OCI-M2 (cell line): ENCODE measurements around the gene NPHP4.

Experiments
- DNase-seq: peaks from one replicate; lab custom pipeline; 2025; ENCODE audit not compliant: unreplicated experiment; lab: John Stamatoyannopoulos, UW

NPHP4 gene

DNA sequence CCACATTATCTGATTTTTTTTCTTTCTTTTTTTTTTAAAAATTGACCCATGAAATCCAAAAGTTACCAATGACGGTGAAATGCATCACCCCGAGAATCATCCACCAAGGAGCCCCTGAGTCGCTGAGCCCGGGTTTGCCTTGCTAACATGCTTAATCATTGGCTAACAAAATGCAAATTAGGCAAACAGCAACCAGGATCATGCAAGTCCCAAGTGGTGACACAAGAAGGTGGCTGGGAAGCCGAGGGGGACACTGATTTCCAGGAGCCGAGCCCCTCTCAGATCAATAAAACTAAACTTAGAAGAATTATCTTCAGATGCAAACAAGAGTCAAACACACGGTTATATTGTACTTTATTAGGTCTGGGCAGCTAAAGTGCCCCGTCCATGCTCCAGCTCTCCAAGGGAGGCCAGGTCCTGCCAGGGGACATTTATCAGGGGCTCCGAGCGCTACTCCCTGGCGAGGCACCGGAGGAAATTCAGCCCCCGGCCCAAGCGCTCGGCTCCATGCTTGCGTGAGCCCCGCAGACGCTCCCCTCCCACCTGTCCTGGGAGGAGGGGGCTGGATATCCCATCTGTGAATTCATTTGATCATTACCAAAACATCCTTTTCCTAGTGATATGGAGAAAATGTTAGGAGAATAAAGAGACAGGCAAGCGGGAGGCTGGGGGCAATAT is 154.1 kb downstream of the NPHP4 start:
- DNase-seq = no peak

DNA sequence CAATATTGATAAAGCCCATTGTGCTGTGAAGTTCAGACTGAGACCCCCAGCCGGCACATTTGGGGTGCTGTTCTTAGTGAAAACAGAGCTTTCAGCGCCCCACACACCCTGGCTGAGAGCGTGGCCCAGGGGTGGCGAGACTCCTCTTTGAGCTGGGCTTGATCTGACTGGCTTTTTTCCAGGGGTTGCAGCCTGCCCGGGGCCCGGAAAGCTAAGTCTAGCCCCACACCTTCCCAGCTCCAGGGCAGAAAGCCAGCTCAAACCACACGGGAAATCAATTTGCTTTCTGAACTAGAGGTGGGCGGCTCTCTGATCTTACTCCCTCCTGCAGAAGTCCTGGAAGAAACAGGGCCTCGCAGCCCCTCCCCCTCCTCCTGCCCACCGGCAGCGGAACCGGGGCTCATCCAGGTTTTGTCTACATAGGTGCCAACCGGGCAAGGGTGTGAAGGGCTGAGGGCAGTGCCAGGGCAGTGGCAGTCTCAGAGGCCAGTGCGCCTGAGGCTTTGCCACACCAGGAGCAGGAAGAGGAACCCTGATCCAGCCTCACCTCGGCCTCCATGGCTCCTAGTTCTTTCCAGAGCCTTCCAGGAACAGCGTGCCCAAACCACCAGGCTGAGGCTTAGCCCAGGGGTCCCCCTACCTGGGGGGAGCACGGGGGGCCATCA is 155.3 kb downstream of the NPHP4 start:
- DNase-seq = no peak

DNA sequence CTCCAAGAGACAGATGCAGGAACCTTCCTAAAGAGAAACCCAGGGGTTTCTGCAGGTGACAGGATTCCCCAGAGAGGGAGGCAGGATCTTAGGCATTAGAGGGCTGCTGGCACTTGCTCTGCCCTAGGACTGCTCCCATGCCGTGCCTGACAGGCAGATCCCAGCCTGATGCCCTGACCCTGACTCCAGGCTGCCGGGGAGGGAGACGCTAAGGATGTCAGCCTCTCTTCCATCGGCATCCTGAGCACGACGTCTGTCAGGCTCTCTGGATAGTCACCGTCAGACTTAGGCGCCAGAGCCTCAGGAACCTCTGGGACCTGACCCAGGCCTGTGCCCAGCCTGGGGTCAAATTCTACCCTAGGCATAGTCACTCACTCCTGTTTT is 157.1 kb downstream of the NPHP4 start:
- DNase-seq = no peak

DNA sequence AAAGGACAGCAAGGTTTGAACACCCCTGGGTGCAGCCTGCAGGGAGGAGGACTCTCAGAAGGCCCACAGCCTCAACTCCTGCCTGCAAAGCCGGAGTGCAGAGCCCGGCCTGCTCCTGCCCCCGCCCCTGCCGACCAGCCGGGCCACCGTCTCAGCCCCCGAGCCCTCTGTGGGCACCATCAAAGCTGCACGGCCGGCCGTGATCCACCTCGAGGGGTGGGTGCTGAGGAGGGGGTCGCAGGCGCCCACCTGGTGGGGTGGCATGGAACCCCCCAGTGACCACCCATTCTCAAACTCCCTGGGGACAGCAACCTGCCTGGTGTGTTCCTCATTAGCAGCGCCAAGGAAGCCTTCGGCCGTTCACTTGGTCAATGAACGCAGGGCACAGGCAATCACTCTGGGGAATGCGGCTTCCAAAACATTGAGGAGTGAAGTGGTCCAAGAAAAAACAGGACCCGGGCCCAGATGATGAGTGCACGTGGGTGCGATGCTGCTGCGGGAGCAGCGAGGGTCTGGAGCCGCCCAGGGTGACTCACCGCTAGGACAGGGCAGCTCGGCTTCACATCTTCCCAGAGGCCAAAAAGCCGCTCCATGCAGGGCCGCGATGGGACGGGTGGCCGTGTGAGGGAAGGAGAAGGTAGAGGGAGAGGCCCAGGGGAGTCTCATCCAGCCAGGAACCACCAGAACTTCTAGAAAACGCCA is 157.6 kb downstream of the NPHP4 start:
- DNase-seq = no peak

DNA sequence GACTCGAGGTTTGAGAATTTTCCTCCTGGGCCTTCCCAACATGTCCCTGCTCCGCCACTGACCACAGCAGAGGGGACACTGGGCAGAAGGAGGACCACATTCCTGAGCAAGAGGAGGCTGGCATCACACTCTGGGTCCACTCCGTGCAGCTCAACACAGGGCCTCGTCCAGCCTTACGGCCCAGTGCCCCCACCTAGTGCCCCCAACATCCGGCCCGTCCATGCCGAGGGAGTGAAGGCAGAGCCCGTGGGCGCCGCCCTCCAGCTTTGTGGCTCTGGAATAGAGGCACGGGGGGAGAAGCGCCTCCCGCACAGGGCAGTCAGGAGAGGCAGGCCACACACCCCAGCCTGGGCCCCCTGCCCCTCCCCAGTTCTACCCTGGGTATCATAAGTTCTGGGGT is 158.3 kb downstream of the NPHP4 start:
- DNase-seq = no peak

DNA sequence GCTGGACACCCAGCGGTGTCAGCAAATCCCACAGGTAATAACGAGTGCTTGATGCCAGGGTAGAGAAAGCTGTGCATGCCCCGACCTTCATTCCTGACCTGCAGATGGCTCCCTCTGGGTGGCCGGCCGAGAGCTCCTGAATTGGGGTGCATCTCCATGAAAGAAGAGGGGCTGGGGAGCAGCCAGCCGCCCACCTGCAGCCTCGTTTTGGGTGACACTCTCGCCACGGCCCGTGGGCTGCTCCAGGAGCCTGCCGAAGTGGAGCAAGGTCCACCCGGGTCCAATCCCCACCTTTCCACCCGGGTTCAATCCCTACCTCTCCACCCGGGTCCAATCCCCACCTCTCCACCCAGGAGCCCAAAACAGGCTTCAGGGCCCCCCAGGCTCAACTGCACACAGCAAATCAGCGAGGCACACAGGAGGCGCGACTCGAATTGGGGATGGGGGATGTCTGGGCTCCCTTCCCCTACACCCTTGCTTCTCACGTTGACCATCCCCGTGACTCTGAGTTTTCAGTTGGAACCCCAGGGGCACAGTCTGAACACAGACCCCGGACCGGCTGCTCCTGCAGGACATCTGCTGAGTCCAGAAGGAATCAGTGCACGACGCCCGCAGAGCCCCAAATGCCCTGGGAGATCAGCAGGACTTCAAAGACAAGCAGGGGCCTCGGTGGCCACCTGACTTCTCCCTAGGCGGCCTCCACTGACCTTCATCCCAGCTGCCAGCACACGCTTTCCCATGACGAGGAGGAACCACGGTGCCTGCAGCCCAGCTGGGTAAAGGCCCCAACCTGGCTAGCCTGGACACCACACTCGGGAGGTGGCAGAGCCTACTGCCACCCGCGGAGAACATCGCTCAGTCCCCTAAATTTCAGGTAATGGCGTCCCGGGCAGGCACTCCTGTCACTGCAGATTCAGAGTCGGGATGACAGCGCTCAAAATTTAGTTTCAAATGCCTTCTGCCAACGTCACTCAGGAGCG is 159.0 kb downstream of the NPHP4 start:
- no peak for DNase-seq

DNA sequence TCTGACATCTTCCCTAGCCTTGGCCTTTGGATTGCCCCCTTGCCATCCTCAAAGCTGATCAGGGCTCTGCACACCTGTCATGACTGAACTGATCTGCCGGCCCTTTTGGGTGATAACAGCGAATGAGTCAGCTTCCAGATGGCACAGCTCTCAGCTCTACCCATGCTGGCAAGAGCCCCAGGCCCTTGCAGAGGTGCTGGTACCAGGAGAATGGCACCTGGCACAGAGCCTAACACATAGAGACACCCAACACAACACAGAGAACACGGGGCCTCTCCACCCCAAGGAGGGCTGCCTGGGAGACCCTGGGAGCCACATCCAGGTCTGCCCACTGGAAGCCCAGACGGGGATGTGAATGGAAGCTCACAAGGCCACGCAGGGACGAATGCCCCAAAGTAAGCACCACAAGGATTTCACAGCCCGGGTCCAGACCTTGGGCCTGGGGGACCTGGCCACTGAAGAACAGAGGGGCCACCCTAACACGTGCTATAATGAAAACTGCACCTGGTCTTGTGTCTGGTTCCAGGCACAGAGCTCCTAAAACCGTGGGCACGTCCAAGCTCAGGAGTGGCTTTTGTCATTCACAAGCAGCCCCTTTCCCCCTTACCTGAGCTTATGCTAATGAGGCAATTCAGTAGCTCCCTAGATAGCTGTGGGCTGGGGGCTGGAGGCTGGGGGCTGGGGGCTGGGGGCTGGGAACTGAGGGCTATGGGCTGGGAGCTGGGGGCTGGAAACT is 160.5 kb downstream of the NPHP4 start:
- DNase-seq = no peak

DNA sequence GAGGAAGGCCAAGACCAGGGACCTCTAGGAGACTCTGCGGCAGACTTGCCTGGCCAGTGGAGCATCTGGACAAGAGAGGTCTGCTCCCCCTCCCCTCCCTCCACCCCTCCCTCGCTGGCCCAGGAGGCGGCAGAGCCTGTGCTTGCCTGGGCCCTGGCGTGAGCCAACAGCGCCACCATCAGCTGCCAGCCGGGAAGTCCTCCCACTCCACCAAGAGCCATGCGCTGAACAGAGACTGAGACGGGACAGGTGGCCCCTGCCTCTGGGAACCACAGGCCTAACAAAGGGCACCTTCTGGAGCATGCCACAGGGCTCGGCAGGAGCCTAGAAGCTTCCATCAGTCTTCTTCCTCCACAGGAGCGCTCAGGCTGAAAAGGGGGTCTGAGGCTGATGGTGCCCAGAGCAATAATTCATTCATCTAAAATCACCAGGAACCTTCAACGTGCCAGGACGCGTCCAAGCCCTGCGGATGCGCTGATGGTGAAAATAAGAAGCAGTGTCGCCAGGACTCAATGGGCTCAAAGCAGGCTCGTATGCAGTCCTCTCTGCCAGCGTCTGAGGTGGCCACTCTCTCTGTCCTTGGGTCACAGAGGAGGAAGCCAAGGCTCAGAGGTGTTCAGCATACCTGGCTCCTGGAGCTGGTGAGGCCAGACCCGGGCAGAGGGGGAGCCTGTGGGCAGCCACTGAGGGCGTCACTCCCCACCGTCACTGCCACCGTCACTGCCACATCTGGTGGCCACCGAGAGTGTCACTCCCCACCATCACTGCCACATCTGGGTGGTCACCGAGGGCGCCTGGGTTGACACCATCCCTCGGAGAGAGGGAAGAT is 161.2 kb downstream of the NPHP4 start:
- no peak for DNase-seq

DNA sequence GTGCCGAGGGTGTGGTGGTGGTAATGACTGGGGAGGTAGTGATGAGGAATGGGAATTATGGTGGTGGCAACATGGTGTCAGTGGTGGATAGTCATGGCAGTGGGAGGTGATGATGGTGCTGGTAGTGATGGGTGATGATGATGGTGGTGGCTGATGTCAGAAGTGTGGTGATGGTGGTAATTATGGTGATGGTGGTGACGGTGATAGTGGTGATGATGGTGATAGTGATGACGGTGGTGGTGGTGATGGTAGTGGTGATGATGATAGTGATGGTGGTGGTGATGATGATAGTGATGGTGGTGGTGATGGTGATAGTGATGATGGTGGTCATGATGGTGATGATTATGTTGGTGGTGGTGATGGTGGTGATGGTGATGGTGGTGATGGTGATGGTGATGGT is 162.8 kb downstream of the NPHP4 start:
- DNase-seq = no peak

DNA sequence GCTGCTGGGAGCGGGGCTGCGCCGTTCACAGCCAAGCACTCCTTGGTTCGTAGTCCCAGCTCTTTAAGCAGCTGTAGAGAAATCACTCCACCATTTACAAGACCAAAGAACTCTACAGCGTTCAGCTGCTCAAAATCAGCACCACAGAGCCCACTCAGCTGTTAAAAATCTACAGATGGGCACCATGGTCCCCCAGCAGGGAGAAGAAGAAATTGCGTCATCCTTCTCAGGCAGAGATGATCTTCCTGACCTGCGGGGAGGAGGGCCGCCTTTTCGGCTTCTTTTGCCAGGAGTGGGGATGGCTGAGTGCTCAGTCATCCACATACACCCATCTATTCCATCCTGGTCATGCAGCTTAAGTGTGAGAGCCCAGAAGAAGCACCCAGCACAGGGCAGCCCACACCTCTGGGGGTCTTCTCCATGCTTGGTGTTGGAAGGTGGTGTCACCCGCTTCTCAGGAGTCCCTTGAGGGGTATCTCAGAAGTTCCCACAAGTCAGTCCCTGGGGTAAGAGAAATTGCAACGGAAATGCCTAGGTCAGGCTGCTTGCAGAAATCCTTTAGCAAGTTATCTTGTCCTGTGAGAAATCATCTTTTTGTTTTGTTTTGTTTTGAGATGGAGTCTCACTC is 163.8 kb downstream of the NPHP4 start:
- DNase-seq = no peak

DNA sequence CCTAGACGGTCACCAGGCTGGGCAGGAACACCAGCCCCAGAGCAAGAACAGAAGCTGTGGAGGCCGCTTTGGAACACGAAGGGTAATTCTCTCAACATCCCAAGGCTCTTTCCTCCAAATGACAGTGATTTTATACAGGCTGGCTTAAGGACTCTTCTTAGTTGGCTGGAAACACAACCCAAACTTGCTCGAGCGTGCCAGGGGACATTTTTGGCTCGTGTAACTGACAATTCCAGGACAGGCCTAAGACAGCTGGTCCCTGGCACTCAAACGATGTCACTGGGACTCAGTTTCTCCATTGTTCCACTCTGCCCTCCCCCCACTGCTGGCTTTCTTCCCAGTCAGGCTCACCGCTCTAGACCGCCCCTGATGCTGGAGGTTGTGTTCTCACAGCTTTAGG is 164.7 kb downstream of the NPHP4 start:
- DNase-seq = no peak

DNA sequence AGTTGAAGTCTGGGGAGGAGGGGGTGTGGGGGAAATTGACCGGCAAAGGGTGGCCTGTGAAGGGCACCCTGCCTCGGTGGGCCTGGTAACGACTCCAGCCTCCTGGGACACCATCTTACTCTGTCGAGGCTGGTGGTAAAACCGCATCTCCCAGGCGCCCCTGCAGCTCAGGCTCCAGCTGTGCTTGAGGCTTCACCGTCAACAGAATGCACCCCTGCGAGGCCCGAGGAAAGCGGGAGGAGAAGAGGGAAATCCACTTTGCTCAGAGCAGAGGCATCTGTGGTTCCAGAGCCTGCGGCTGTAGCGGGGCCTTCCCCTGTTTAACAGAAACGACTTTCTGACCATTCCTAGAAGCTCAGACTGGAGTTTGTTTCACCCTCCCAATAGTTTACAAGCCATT is 165.6 kb downstream of the NPHP4 start:
- no peak for DNase-seq

DNA sequence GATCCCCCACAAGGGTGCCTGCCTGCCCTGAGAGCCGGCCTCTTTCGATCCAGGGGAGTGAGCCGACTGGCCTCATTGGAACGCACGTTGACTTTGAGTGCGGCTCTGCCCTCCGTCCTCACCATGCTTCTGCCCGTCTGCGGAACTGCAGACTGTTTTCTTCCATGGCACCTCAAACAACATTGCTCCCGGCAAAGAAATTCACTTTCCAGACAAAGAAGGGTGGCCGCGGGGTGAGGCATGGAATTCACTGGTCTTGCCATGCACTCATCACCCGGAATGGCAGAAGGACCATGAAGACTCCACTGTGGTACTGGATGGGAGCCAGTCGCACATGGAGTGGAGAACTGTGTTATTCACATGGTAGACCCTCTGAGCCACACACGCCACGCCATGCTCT is 169.5 kb downstream of the NPHP4 start:
- DNase-seq = no peak

DNA sequence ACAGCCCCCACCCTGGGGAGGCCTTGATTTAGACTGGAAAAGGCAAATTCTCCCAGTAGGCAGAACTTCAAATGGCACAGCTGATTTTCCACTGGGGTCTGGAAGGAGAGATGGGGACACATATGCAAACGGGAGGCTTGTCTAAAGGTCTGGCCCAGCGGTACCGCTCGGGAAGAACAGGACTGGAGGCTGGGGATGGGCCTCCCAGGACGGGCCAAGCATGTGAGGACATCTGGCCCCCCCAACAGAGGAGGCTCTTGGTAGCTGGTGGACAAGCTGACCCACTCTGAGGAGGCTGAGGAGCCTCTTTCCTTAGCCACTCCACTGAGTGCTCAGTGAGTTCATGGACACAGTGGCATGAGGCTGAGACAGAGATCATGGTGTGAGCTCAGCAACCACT is 170.0 kb downstream of the NPHP4 start:
- no peak for DNase-seq

DNA sequence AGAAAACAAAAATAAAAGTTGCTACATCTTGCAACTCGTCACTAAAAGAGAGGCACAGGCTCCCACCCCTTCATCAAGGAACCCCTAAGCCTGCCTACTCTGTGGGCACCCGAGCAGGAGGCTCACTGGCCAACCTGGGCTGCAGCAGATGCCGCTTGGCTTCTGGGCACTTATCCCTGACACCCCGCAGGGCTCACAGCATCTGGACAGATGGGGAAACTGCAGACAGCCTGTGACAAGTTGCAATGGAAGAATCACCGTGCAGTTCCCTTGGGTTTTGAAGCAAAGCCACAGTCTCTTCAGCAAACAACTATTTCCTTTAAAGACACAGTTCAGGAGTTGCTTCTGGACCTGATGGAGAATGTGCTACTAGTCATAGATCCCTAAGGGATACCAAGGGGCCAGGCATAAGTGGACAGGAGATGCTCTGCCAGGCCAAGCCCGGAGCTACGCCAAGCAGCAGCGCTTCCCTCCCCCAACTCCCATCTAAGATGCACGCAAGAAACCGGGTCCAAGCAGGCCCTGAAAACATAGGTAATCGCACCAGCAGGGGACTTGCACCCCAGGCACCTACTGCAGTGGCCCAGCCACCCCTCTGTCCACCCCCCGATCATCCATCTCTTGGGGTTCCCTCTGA is 170.6 kb downstream of the NPHP4 start:
- no peak for DNase-seq

DNA sequence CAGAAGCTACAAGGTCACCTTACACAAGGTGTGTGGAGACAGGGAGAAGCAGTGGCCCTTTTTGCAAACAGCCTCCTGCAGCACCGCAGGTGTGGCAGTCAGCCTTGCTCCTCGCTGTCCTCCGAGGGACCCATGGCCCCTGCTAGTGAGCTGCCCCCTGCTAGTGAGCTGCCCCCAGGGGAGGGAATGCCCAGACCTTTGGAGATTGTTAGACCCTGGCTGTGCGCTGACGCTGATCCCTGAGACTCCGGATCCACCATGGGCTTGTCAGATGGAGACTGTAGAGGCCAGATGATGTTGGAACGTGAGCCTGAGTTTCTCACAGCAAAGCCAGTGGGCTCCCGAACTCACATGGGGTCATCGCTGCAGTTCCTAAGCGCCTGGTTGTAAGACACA is 172.2 kb downstream of the NPHP4 start:
- no peak for DNase-seq

DNA sequence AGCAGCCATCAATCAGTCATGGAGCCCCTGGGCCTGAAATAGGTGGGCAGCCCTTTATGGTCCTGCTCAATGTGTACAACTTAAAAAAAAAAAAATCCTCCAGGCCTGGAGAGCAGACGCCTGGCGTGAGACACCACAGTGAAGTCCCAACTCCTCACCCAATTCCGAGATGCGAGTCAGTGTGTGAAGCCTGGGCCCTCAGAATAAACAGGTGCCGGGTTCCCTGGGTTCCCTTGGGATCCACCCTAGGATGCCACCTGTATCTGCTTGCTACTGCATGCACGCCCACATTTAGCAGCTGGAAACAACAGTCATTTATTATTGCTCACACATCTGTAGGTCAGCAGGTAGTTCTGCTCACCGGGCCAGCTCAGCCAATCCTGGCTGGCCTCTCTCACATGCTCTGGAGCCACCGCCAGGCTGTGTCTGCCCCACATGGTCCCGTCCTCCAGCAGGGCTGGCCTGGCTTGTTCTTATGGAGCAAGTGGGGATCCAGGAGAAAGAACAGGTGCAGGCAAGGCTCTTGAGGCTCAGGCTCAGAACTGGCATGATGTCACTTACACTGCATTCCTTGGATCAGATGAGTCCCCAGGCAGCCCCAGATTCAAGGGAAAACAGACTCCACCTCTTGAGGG is 172.7 kb downstream of the NPHP4 start:
- DNase-seq = no peak

DNA sequence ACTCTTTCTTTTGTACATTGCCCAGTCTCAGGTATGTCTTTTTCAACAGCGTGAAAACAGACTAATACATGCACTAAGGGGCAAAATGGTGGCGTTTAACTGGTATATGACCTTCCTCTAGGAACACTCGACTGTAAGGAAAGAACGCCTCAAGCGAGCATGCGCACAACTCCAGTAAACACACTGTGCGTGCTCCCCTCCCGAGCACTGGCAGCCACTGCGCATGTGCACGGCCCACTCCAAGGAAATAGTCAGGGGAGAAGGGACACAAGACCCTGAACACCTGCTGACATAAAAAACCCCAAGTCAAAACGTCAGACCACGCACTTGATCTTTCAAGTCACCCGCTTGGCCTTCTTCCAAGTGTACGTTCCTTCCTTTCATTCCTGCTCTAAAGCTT is 173.5 kb downstream of the NPHP4 start:
- no peak for DNase-seq
